Stimulated activated naive CD8-positive, alpha-beta T cell treated with anti-CD3 and anti-CD28 coated beads, Interleukin-15, Interleukin-2, amounts not matched to agents 100 ng/mL and 50 ng/mL, for 24 hours (primary cell): ENCODE data around the gene VPS13D.
A peak's percentile ranks its signal among the peaks of the same experiment; 100 is the strongest.
"Not testable (repeated sequence)": the region's sequence is repeated elsewhere in the genome, so short reads cannot be mapped to it uniquely, and the experiment has no call there.

ENCODE experiments used
- H3K27ac Mint-ChIP-seq: one replicate; pipeline ENCODE4 v1.8.0; 2021; ENCODE audit warnings: mild to moderate bottlenecking, mixed read lengths
- H3K27me3 Mint-ChIP-seq: one replicate; pipeline ENCODE4 v1.8.0; 2021; ENCODE audit warnings: mixed read lengths
- H3K36me3 Mint-ChIP-seq: one replicate; pipeline ENCODE4 v1.8.0; 2021; ENCODE audit warnings: low read depth, mixed read lengths
- H3K4me1 Mint-ChIP-seq: one replicate; pipeline ENCODE4 v1.8.0; 2021; ENCODE audit warnings: low read depth, mixed read lengths
- H3K4me3 Mint-ChIP-seq: one replicate; pipeline ENCODE4 v1.8.0; 2021; ENCODE audit warnings: mild to moderate bottlenecking, mixed read lengths
- H3K9me3 Mint-ChIP-seq: one replicate; pipeline ENCODE4 v1.8.0; 2021; ENCODE audit warnings: mixed read lengths

Gene VPS13D

GRCh38 chr1:12537294-12537693 lies 307.5 kb downstream of the VPS13D start:
- H3K27me3 Mint-ChIP-seq = peaks cover 4% of the 10 kb centered on the region
- no peak overlapping the region for H3K4me3 Mint-ChIP-seq
- H3K9me3 Mint-ChIP-seq = peaks cover 19% of the 10 kb centered on the region
- H3K27ac Mint-ChIP-seq = no peak overlapping the region
- peaks cover 22% of the 10 kb centered on the region for H3K36me3 Mint-ChIP-seq
- H3K4me1 Mint-ChIP-seq = no peaks in the 10 kb centered on the region

GRCh38 chr1:12537906-12538461 lies 308.2 kb downstream of the VPS13D start:
- no peak overlapping the region for H3K4me3 Mint-ChIP-seq

GRCh38 chr1:12538536-12538935 lies 308.7 kb downstream of the VPS13D start:
- H3K27me3 Mint-ChIP-seq, H3K27ac Mint-ChIP-seq, H3K4me1 Mint-ChIP-seq, H3K4me3 Mint-ChIP-seq: not testable (repeated sequence)
- Mint-ChIP-seq H3K9me3 (peaks cover 19% of the 10 kb centered on the region), H3K36me3 (peaks cover 22% of the 10 kb centered on the region)

More at GRCh38 chr1:12537906-12538461, 308.2 kb downstream of the VPS13D start:
- H3K4me1 Mint-ChIP-seq = no peaks in the 10 kb centered on the region
- peaks cover 4% of the 10 kb centered on the region for H3K27me3 Mint-ChIP-seq
- peaks cover 22% of the 10 kb centered on the region for H3K36me3 Mint-ChIP-seq
- no peak overlapping the region for H3K27ac Mint-ChIP-seq
- H3K9me3 Mint-ChIP-seq = peaks cover 19% of the 10 kb centered on the region

- H3K4me3 Mint-ChIP-seq = no peak overlapping the region
- H3K4me1 Mint-ChIP-seq = peaks cover 1% of the 10 kb centered on the region
- no peak overlapping the region for H3K27ac Mint-ChIP-seq
- H3K27me3 Mint-ChIP-seq = peaks cover 4% of the 10 kb centered on the region
- peaks cover 22% of the 10 kb centered on the region for H3K36me3 Mint-ChIP-seq
- H3K9me3 Mint-ChIP-seq = peaks cover 19% of the 10 kb centered on the region
Observed at GRCh38 chr1:12539320-12539704, 309.5 kb downstream of the VPS13D start.

- peaks cover 22% of the 10 kb centered on the region for H3K36me3 Mint-ChIP-seq
- H3K4me1 Mint-ChIP-seq = peaks cover 8% of the 10 kb centered on the region
- H3K27me3 Mint-ChIP-seq = peaks cover 4% of the 10 kb centered on the region
- peaks cover 19% of the 10 kb centered on the region for H3K9me3 Mint-ChIP-seq
- no peak overlapping the region for H3K4me3 Mint-ChIP-seq
- H3K27ac Mint-ChIP-seq = no peak overlapping the region
Observed at GRCh38 chr1:12539705-12540579, 310.1 kb downstream of the VPS13D start.

GRCh38 chr1:12540580-12541273 lies 310.9 kb downstream of the VPS13D start:
- peaks cover 4% of the 10 kb centered on the region for H3K27me3 Mint-ChIP-seq
- peaks cover 14% of the 10 kb centered on the region for H3K9me3 Mint-ChIP-seq

GRCh38 chr1:12541274-12542137 lies 311.7 kb downstream of the VPS13D start:
- Mint-ChIP-seq H3K4me3 (no peak overlapping the region), H3K9me3 (peaks cover 8% of the 10 kb centered on the region), H3K27me3 (peaks cover 4% of the 10 kb centered on the region), H3K36me3 (peaks cover 11% of the 10 kb centered on the region), H3K4me1 (peaks cover 11% of the 10 kb centered on the region), H3K27ac (no peak overlapping the region)

More at GRCh38 chr1:12540580-12541273, 310.9 kb downstream of the VPS13D start:
- Mint-ChIP-seq H3K4me3 (no peak overlapping the region), H3K36me3 (peaks cover 17% of the 10 kb centered on the region), H3K27ac (no peak overlapping the region), H3K4me1 (peaks cover 11% of the 10 kb centered on the region)

- Mint-ChIP-seq H3K4me3 (no peak overlapping the region), H3K27me3 (peaks cover 4% of the 10 kb centered on the region), H3K27ac (peak overlapping the region; percentile 42), H3K36me3 (peaks cover 7% of the 10 kb centered on the region), H3K4me1 (peaks cover 11% of the 10 kb centered on the region), H3K9me3 (peaks cover 6% of the 10 kb centered on the region)
Observed at GRCh38 chr1:12542138-12542465, 312.3 kb downstream of the VPS13D start.

- Mint-ChIP-seq H3K4me3 (no peak overlapping the region), H3K9me3 (no peaks in the 10 kb centered on the region), H3K27me3 (peaks cover 4% of the 10 kb centered on the region), H3K4me1 (peaks cover 11% of the 10 kb centered on the region), H3K27ac (peak overlapping the region; percentile 42), H3K36me3 (no peaks in the 10 kb centered on the region)
Observed at GRCh38 chr1:12542616-12543592, 313.1 kb downstream of the VPS13D start.

- Mint-ChIP-seq H3K4me1 (peaks cover 11% of the 10 kb centered on the region), H3K9me3 (no peaks in the 10 kb centered on the region), H3K27me3 (peaks cover 4% of the 10 kb centered on the region), H3K36me3 (no peaks in the 10 kb centered on the region), H3K27ac (no peak overlapping the region), H3K4me3 (no peak overlapping the region)
Observed at GRCh38 chr1:12543740-12544154, 313.9 kb downstream of the VPS13D start.

GRCh38 chr1:12544357-12544756 lies 314.5 kb downstream of the VPS13D start:
- Mint-ChIP-seq H3K27ac (no peak overlapping the region), H3K27me3 (peaks cover 4% of the 10 kb centered on the region), H3K4me1 (peaks cover 11% of the 10 kb centered on the region), H3K4me3 (no peak overlapping the region), H3K36me3 (no peaks in the 10 kb centered on the region), H3K9me3 (no peaks in the 10 kb centered on the region)

- peaks cover 4% of the 10 kb centered on the region for H3K27me3 Mint-ChIP-seq
- H3K36me3 Mint-ChIP-seq = no peaks in the 10 kb centered on the region
Observed at GRCh38 chr1:12544992-12545391, 315.2 kb downstream of the VPS13D start.

GRCh38 chr1:12546771-12547585 lies 317.1 kb downstream of the VPS13D start:
- no peak overlapping the region for H3K27ac Mint-ChIP-seq
- H3K4me1 Mint-ChIP-seq = peaks cover 19% of the 10 kb centered on the region
- H3K27me3 Mint-ChIP-seq = peaks cover 3% of the 10 kb centered on the region

More at GRCh38 chr1:12544992-12545391, 315.2 kb downstream of the VPS13D start:
- Mint-ChIP-seq H3K4me1 (peaks cover 17% of the 10 kb centered on the region), H3K27ac (peak overlapping the region; percentile 76), H3K9me3 (no peaks in the 10 kb centered on the region), H3K4me3 (no peak overlapping the region)

More at GRCh38 chr1:12546771-12547585, 317.1 kb downstream of the VPS13D start:
- H3K36me3 Mint-ChIP-seq = no peaks in the 10 kb centered on the region
- H3K9me3 Mint-ChIP-seq = no peaks in the 10 kb centered on the region
- no peak overlapping the region for H3K4me3 Mint-ChIP-seq
